Breast epithelium (tissue), 4 donors: ENCODE measurements around the gene GPC3. TPM values are rescaled to one million over a fixed set of nuclear protein-coding genes. Genes with fewer than 3 reads are reported as not detected.

ENCODE experiments used
- DNase-seq, 2 donors: peaks; one replicate each; pipeline ENCODE4 v3.0.0-alpha.2; 2019; ENCODE audit warnings: low spot score in 2 of 2
- H3K27ac ChIP-seq, 2 donors: fragments of 200-600 bp; sonication (generic) in 1 of 2; one replicate each; pipeline ENCODE4 v1.5.1; 2016 to 2019; ENCODE audit warnings: mild to moderate bottlenecking in 1 of 2
- H3K27me3 ChIP-seq, 2 donors: fragments of 200-600 bp; sonication (generic) in 1 of 2; one replicate each; pipeline versions ENCODE4 v1.5.1 to v1.6.0; 2017 to 2019; ENCODE audit warnings: control low read depth in 1 of 2, mild to moderate bottlenecking in 1 of 2
- H3K36me3 ChIP-seq: fragments of 200-600 bp; one replicate; pipeline ENCODE4 v1.5.1; 2019
- H3K4me1 ChIP-seq, 2 donors: fragments of 200-600 bp; sonication (generic); one replicate each; pipeline ENCODE4 v1.5.1; 2016 to 2019; ENCODE audit warnings: control low read depth in 1 of 2
- H3K4me3 ChIP-seq, 3 donors: fragments of 200-600 bp; sonication (generic); 1 replicate in 2 of 3; 2 replicates in 1 of 3; pipeline ENCODE4 v1.5.1; 2016 to 2019; ENCODE audit warnings: mild to moderate bottlenecking in 3 of 3, moderate library complexity in 2 of 3
- H3K9me3 ChIP-seq, 2 donors: fragments of 200-600 bp; sonication (generic) in 1 of 2; one replicate each; pipeline ENCODE4 v1.5.1; 2016 to 2019; ENCODE audit warnings: control low read depth in 1 of 2
- POLR2A ChIP-seq: fragments of 450-650 bp; IDR thresholded peaks from one replicate; pipeline ENCODE4 v1.6.1; 2016; ENCODE audit warnings: antibody characterized with exemption, mild to moderate bottlenecking, moderate library complexity
- POLR2AphosphoS5 ChIP-seq, 3 donors: sonication (generic); formaldehyde crosslinking; IDR thresholded peaks; one replicate each; pipeline ENCODE4 v1.6.1; 2017; ENCODE audit warnings: antibody characterized with exemption in 3 of 3
- intact Hi-C: fragments of 100-400 bp; cut with DNase I; formaldehyde crosslinking; loops from one replicate; pipeline ENCODE4 v1.15.1; 2023; ENCODE audit warnings: low total_unique reads
- total RNA-seq, 3 donors: library from RNA; depleted of rRNA; stranded (reverse); fragments of >200 nt; gene quantifications; one replicate each; pipeline ENCODE4 v1.1.0, GENCODE V29; 2016
- TF ChIP-seq, protein P1 (sequence below), 3 donors: fragments of 450-650 bp; IDR thresholded peaks; one replicate each; pipeline ENCODE4 v1.5.1; 2016 to 2017; ENCODE audit warnings: antibody characterized with exemption in 3 of 3, mild to moderate bottlenecking in 3 of 3, moderate library complexity in 3 of 3

Gene GPC3
- total RNA-seq, 3 donors from 2014 or later: 29.7 to 99.2 (median 89.1) TPM

GRCh38 chrX:133864236-133864635 is 121.2 kb downstream of the GPC3 start:
- intact Hi-C loops: no loop called here
- no peak for TF ChIP-seq POLR2A
- TF ChIP-seq POLR2AphosphoS5 (IDR thresholded peaks at IDR 0.05): no peak
- TF ChIP-seq, protein P1, sequence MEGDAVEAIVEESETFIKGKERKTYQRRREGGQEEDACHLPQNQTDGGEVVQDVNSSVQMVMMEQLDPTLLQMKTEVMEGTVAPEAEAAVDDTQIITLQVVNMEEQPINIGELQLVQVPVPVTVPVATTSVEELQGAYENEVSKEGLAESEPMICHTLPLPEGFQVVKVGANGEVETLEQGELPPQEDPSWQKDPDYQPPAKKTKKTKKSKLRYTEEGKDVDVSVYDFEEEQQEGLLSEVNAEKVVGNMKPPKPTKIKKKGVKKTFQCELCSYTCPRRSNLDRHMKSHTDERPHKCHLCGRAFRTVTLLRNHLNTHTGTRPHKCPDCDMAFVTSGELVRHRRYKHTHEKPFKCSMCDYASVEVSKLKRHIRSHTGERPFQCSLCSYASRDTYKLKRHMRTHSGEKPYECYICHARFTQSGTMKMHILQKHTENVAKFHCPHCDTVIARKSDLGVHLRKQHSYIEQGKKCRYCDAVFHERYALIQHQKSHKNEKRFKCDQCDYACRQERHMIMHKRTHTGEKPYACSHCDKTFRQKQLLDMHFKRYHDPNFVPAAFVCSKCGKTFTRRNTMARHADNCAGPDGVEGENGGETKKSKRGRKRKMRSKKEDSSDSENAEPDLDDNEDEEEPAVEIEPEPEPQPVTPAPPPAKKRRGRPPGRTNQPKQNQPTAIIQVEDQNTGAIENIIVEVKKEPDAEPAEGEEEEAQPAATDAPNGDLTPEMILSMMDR (IDR thresholded peaks at IDR 0.05): no peak
- no peak overlapping the region for H3K4me3 ChIP-seq
- no peak overlapping the region for H3K27ac ChIP-seq
- peaks cover 0 to 25% of the 10 kb centered on the region in 2 donors for H3K27me3 ChIP-seq
- H3K4me1 ChIP-seq: no peaks in the 10 kb centered on the region
- peaks cover 0 to 11% of the 10 kb centered on the region in 2 donors for H3K9me3 ChIP-seq
- DNase-seq: no peak
- no peaks in the 10 kb centered on the region for H3K36me3 ChIP-seq

DNA sequence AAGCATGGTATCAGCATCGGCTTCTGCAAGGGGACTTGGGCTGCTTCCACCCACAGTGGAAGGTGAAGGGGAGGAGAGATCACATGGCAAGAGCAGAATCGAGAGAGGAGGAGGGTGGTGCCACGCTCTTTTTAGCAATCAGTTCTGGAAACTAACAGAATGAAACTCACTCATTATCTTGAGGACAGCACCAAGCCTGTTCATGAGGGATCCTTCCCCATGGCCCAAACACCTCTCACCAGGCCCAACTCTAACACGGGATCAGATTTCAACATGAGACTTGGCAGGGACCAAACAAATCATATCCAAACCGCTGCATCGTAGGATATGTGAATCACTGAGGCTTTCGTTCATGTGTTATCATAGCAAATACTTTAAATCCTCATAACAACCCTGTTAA is 125.5 kb downstream of the GPC3 start:
- peaks cover 0 to 27% of the 10 kb centered on the region in 2 donors for H3K27me3 ChIP-seq
- H3K4me1 ChIP-seq: no peaks in the 10 kb centered on the region
- TF ChIP-seq POLR2A (no peak), POLR2AphosphoS5 (IDR thresholded peaks at IDR 0.05) (no peak)
- TF ChIP-seq, protein P1 (IDR thresholded peaks at IDR 0.05): no peak
- no peak for DNase-seq
- no peaks in the 10 kb centered on the region for H3K36me3 ChIP-seq
- peak overlapping the region; percentile 18 to 43 for H3K27ac ChIP-seq
- H3K4me3 ChIP-seq: no peak overlapping the region
- intact Hi-C loops: no loop called here
- H3K9me3 ChIP-seq: no peaks in the 10 kb centered on the region

DNA sequence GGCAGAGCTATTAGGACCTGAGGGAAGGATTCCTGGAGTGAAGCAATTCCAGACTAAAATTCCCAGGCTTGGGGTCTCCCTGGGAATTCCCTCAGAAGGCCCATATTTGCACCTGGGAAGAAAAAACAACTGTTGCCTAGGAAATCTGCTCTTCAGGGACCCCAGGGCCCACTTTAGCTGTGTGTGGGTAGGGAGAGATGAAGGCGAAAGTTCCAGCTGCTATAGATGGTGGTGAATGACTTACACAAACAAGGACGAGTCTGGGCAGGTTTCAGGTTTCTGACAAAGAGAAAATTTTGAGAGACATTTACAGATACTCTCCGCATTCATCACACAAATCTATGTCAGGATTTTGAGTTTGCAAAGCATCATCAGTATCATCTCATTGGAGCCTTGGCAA is 126.1 kb downstream of the GPC3 start:
- no peaks in the 10 kb centered on the region for H3K4me1 ChIP-seq
- intact Hi-C loops: no loop called here
- peak overlapping the region in 1 of 2 donors; percentile 43 for H3K27ac ChIP-seq
- TF ChIP-seq POLR2A (no peak), POLR2AphosphoS5 (IDR thresholded peaks at IDR 0.05) (no peak)
- TF ChIP-seq, protein P1 (IDR thresholded peaks at IDR 0.05): no peak
- DNase-seq: no peak
- no peak overlapping the region for H3K4me3 ChIP-seq
- peaks cover 0 to 27% of the 10 kb centered on the region in 2 donors for H3K27me3 ChIP-seq
- H3K9me3 ChIP-seq: no peaks in the 10 kb centered on the region
- H3K36me3 ChIP-seq: no peaks in the 10 kb centered on the region

GRCh38 chrX:133857640-133858269 is 127.6 kb downstream of the GPC3 start:
- TF ChIP-seq, protein P1 (IDR thresholded peaks at IDR 0.05): no peak
- TF ChIP-seq POLR2AphosphoS5 (IDR thresholded peaks at IDR 0.05) (no peak), POLR2A (no peak)
- no peaks in the 10 kb centered on the region for H3K36me3 ChIP-seq
- no peak overlapping the region for H3K4me3 ChIP-seq
- H3K9me3 ChIP-seq: no peaks in the 10 kb centered on the region
- no peaks in the 10 kb centered on the region for H3K4me1 ChIP-seq
- peaks cover 0 to 27% of the 10 kb centered on the region in 2 donors for H3K27me3 ChIP-seq
- no peak for DNase-seq
- intact Hi-C loops: no loop called here
- H3K27ac ChIP-seq: no peak overlapping the region

GRCh38 chrX:133856819-133857218 is 128.6 kb downstream of the GPC3 start:
- no peak for DNase-seq
- TF ChIP-seq POLR2AphosphoS5 (IDR thresholded peaks at IDR 0.05) (no peak), POLR2A (no peak)
- TF ChIP-seq, protein P1 (IDR thresholded peaks at IDR 0.05): no peak
- Histone ChIP-seq H3K9me3 (no peaks in the 10 kb centered on the region), H3K27me3 (peaks cover 0 to 31% of the 10 kb centered on the region in 2 donors), H3K36me3 (no peaks in the 10 kb centered on the region), H3K27ac (no peak overlapping the region), H3K4me3 (no peak overlapping the region), H3K4me1 (no peaks in the 10 kb centered on the region)
- intact Hi-C loops: no loop called here
